ENCODE data around the gene EFHD2. TPM values are rescaled to one million over a fixed set of nuclear protein-coding genes. Genes with fewer than 3 reads are reported as not detected.

The EFHD2 gene
- polyA plus RNA-seq, 1 experiment = 30.4 TPM

- H3K27me3 ChIP-seq (ENCODE audit: control insufficient read depth, insufficient read depth, low read length) = peaks cover 8% of the 10 kb centered on the region
- ChIA-PET CTCF (no interaction called here), POLR2A (no interaction called here)
- DNase-seq (ENCODE audit: low read depth, low spot score) = no peak
- H3K27ac ChIP-seq (ENCODE audit: low read depth, low read length) = no peak overlapping the region
- TF ChIP-seq, protein P1, sequence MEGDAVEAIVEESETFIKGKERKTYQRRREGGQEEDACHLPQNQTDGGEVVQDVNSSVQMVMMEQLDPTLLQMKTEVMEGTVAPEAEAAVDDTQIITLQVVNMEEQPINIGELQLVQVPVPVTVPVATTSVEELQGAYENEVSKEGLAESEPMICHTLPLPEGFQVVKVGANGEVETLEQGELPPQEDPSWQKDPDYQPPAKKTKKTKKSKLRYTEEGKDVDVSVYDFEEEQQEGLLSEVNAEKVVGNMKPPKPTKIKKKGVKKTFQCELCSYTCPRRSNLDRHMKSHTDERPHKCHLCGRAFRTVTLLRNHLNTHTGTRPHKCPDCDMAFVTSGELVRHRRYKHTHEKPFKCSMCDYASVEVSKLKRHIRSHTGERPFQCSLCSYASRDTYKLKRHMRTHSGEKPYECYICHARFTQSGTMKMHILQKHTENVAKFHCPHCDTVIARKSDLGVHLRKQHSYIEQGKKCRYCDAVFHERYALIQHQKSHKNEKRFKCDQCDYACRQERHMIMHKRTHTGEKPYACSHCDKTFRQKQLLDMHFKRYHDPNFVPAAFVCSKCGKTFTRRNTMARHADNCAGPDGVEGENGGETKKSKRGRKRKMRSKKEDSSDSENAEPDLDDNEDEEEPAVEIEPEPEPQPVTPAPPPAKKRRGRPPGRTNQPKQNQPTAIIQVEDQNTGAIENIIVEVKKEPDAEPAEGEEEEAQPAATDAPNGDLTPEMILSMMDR (IDR thresholded peaks at IDR 0.05; ENCODE audit: low read depth, low read length) = no peak
- no peak overlapping the region for H3K4me3 ChIP-seq (ENCODE audit: low read depth, low read length)
- H3K9me3 ChIP-seq (ENCODE audit: control insufficient read depth, insufficient read depth, low read length) = no peaks in the 10 kb centered on the region
These were observed 16.0 kb upstream of the EFHD2 start for GRCh38 chr1:15393475-15394257.

DNA sequence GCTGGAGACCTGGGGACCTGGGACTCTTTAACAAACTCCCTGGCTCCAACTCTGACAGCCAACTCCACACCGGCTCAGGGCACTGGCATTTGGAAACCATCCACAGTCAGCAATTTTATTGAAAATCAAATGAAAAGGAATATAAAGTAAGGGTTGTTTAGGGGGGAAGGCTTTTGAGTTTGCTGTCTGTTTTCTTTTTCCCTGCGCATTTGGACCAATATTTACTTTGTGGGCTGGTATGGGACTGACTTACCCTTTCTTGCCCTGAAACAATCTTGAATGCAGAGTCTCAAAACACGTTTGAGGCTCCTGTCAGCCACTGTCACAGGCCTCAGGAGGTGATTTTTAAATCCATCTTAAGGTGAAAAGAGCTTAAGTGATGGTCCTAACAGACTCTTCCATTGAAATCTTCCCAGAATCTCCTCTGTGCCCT, 15.4 kb upstream of the EFHD2 start:
- ChIA-PET CTCF (no interaction called here), POLR2A (no interaction called here)
- peaks cover 7% of the 10 kb centered on the region for H3K27me3 ChIP-seq (ENCODE audit: control insufficient read depth, insufficient read depth, low read length)
- TF ChIP-seq, protein P1 (IDR thresholded peaks at IDR 0.05; ENCODE audit: low read depth, low read length) = no peak
- H3K27ac ChIP-seq (ENCODE audit: low read depth, low read length) = no peak overlapping the region
- DNase-seq (ENCODE audit: low read depth, low spot score) = no peak
- H3K4me3 ChIP-seq (ENCODE audit: low read depth, low read length) = no peak overlapping the region
- H3K9me3 ChIP-seq (ENCODE audit: control insufficient read depth, insufficient read depth, low read length) = no peaks in the 10 kb centered on the region

DNA sequence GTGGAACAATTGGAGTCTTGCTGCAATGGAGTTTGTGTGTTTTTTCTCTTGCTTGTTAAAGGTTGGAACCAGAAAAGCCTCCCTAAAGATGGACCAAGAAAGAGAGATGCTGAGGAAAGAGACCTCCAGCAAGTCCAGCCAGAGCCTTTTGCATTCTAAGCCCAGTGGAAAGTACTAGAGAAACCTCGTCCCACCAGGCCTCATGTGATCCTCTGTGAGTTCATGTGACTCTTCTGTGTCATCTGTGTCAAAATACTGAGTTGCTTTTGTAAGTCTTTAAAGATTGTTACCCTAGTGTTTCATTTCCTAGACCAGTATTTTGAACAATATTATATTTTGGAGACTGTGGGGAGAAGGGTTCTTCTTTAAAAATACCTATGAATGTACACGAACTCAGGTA, 12.5 kb upstream of the EFHD2 start:
- ChIA-PET POLR2A (no interaction called here), CTCF (no interaction called here)
- no peak for DNase-seq (ENCODE audit: low read depth, low spot score)
- Histone ChIP-seq H3K27me3 (ENCODE audit: control insufficient read depth, insufficient read depth, low read length) (peaks cover 5% of the 10 kb centered on the region), H3K27ac (ENCODE audit: low read depth, low read length) (no peak overlapping the region), H3K9me3 (ENCODE audit: control insufficient read depth, insufficient read depth, low read length) (peaks cover 3% of the 10 kb centered on the region; the same call in 1 of the 2 replicates), H3K4me3 (ENCODE audit: low read depth, low read length) (no peak overlapping the region)
- TF ChIP-seq, protein P1 (IDR thresholded peaks at IDR 0.05; ENCODE audit: low read depth, low read length) = no peak

- H3K9me3 ChIP-seq (ENCODE audit: control insufficient read depth, insufficient read depth, low read length) = peaks cover 3% of the 10 kb centered on the region; the same call in 1 of the 2 replicates
- DNase-seq (ENCODE audit: low read depth, low spot score) = no peak
- CTCF ChIA-PET = interaction anchor here (3.0 kb wide), 1 partner anchor 76 kb away, joined by 13 read pairs; no protein-coding TSS in a partner anchor
- TF ChIP-seq, protein P1 (IDR thresholded peaks at IDR 0.05; ENCODE audit: low read depth, low read length) = no peak
- H3K4me3 ChIP-seq (ENCODE audit: low read depth, low read length) = no peak overlapping the region
- POLR2A ChIA-PET = no interaction called here
- H3K27ac ChIP-seq (ENCODE audit: low read depth, low read length) = no peak overlapping the region
- H3K27me3 ChIP-seq (ENCODE audit: control insufficient read depth, insufficient read depth, low read length) = peaks cover 5% of the 10 kb centered on the region
These were observed 10.0 kb upstream of the EFHD2 start for GRCh38 chr1:15399710-15400109.

- TF ChIP-seq, protein P1 (IDR thresholded peaks at IDR 0.05; ENCODE audit: low read depth, low read length) = no peak
- CTCF ChIA-PET = interaction anchor here (0.6 to 3.0 kb wide), 2 partner anchors 77 to 167 kb away, joined by 3 to 13 read pairs; no protein-coding TSS in a partner anchor
- POLR2A ChIA-PET = interaction anchor here (0.5 kb wide), 1 partner anchor 446 kb away, joined by 4 read pairs; no protein-coding TSS in a partner anchor
These were observed 9.1 kb upstream of the EFHD2 start for GRCh38 chr1:15400627-15401026.

More at GRCh38 chr1:15400627-15401026, 9.1 kb upstream of the EFHD2 start:
- DNase-seq (ENCODE audit: low read depth, low spot score) = no peak
- no peak overlapping the region for H3K27ac ChIP-seq (ENCODE audit: low read depth, low read length)
- peaks cover 4% of the 10 kb centered on the region for H3K27me3 ChIP-seq (ENCODE audit: control insufficient read depth, insufficient read depth, low read length)
- H3K4me3 ChIP-seq (ENCODE audit: low read depth, low read length) = no peak overlapping the region
- peaks cover 3% of the 10 kb centered on the region; the same call in 1 of the 2 replicates for H3K9me3 ChIP-seq (ENCODE audit: control insufficient read depth, insufficient read depth, low read length)
